ENCODE measurements around the gene P2RX5.
"Not testable (repeated sequence)": the region's sequence is repeated elsewhere in the genome, so short reads cannot be mapped to it uniquely, and the experiment has no call there.

The P2RX5 gene

GRCh38 chr17:3735515-3735914, 39.6 kb upstream of the P2RX5 start:
- peaks cover 46% of the 10 kb centered on the region for H3K4me1 ChIP-seq (ENCODE audit: control insufficient read depth, low read length)
- H3K27ac ChIP-seq (ENCODE audit: low read depth, low read length) = no peak overlapping the region
- no peaks in the 10 kb centered on the region for H3K9me2 ChIP-seq (replicated peaks; ENCODE audit: control insufficient read depth, low read length)
- TF ChIP-seq EZH2phosphoT487 (IDR thresholded peaks at IDR 0.05; ENCODE audit: borderline replicate concordance, low read length) (no peak), CTCF (IDR thresholded peaks at IDR 0.05; ENCODE audit: low read depth, low read length, poor library complexity, severe bottlenecking) (no peak)
- no peaks in the 10 kb centered on the region; the same call in 1 of the 2 replicates for H3K27me3 ChIP-seq (ENCODE audit: control insufficient read depth, low read length)
- H3K36me3 ChIP-seq (ENCODE audit: control insufficient read depth, low read length) = 0 out of 2 replicates have a peak, but pooled peaks cover 3% of the 10 kb centered on the region
- no peak overlapping the region for H3K4me3 ChIP-seq (ENCODE audit: low read length)
- H3F3A ChIP-seq (ENCODE audit: control insufficient read depth, insufficient read depth) = peaks cover 11% of the 10 kb centered on the region; the same call in 1 of the 2 replicates
- H4K20me1 ChIP-seq (ENCODE audit: control insufficient read depth, insufficient read depth, low read depth, low read length) = no peaks in the 10 kb centered on the region
- H3K4me2 ChIP-seq (ENCODE audit: low read length) = no peak overlapping the region
- no peaks in the 10 kb centered on the region for H3K9me3 ChIP-seq (ENCODE audit: control insufficient read depth, insufficient read depth, low read length)
- no peaks in the 10 kb centered on the region for H3K79me2 ChIP-seq (ENCODE audit: control insufficient read depth, low read length)

- H3F3A ChIP-seq (ENCODE audit: control insufficient read depth, insufficient read depth) = peaks cover 14% of the 10 kb centered on the region; the same call in 1 of the 2 replicates
- not testable (repeated sequence) for H3K27ac ChIP-seq (ENCODE audit: low read depth, low read length); H3K79me2 ChIP-seq (ENCODE audit: control insufficient read depth, low read length); H4K20me1 ChIP-seq (ENCODE audit: control insufficient read depth, insufficient read depth, low read depth, low read length); H3K9me2 ChIP-seq (replicated peaks; ENCODE audit: control insufficient read depth, low read length); H3K27me3 ChIP-seq (ENCODE audit: control insufficient read depth, low read length); H3K9me3 ChIP-seq (ENCODE audit: control insufficient read depth, insufficient read depth, low read length); H3K4me3 ChIP-seq (ENCODE audit: low read length); H3K4me2 ChIP-seq (ENCODE audit: low read length); H3K36me3 ChIP-seq (ENCODE audit: control insufficient read depth, low read length)
- H3K4me1 ChIP-seq (ENCODE audit: control insufficient read depth, low read length) = peaks cover 41% of the 10 kb centered on the region
Measured at GRCh38 chr17:3734911-3735276, 38.9 kb upstream of the P2RX5 start.

- Histone ChIP-seq H4K20me1 (ENCODE audit: control insufficient read depth, insufficient read depth, low read depth, low read length) (0 out of 2 replicates have a peak, but pooled peaks cover 5% of the 10 kb centered on the region), H3K36me3 (ENCODE audit: control insufficient read depth, low read length) (peaks cover 19% of the 10 kb centered on the region), H3K9me2 (replicated peaks; ENCODE audit: control insufficient read depth, low read length) (no peaks in the 10 kb centered on the region), H3K79me2 (ENCODE audit: control insufficient read depth, low read length) (peaks cover 23% of the 10 kb centered on the region), H3K4me2 (ENCODE audit: low read length) (peak overlapping the region; percentile 1; the same call in 1 of the 2 replicates), H3K4me1 (ENCODE audit: control insufficient read depth, low read length) (peaks cover 31% of the 10 kb centered on the region), H3K27ac (ENCODE audit: low read depth, low read length) (no peak overlapping the region), H3K4me3 (ENCODE audit: low read length) (no peak overlapping the region), H3F3A (ENCODE audit: control insufficient read depth, insufficient read depth) (peaks cover 10% of the 10 kb centered on the region; the same call in 1 of the 2 replicates), H3K27me3 (ENCODE audit: control insufficient read depth, low read length) (no peaks in the 10 kb centered on the region; the same call in 1 of the 2 replicates), H3K9me3 (ENCODE audit: control insufficient read depth, insufficient read depth, low read length) (no peaks in the 10 kb centered on the region)
- TF ChIP-seq EZH2phosphoT487 (IDR thresholded peaks at IDR 0.05; ENCODE audit: borderline replicate concordance, low read length) (no peak), CTCF (IDR thresholded peaks at IDR 0.05; ENCODE audit: low read depth, low read length, poor library complexity, severe bottlenecking) (peak; percentile 16)
Measured at GRCh38 chr17:3732210-3732621, 36.3 kb upstream of the P2RX5 start.

GRCh38 chr17:3730881-3731429, 35.0 kb upstream of the P2RX5 start:
- Histone ChIP-seq H3K4me2 (ENCODE audit: low read length) (peak overlapping the region; percentile 16; the same call in 1 of the 2 replicates), H3K9me2 (replicated peaks; ENCODE audit: control insufficient read depth, low read length) (no peaks in the 10 kb centered on the region), H4K20me1 (ENCODE audit: control insufficient read depth, insufficient read depth, low read depth, low read length) (peaks cover 9% of the 10 kb centered on the region; the same call in 1 of the 2 replicates), H3K36me3 (ENCODE audit: control insufficient read depth, low read length) (peaks cover 31% of the 10 kb centered on the region), H3K4me1 (ENCODE audit: control insufficient read depth, low read length) (peaks cover 44% of the 10 kb centered on the region), H3K79me2 (ENCODE audit: control insufficient read depth, low read length) (peaks cover 36% of the 10 kb centered on the region), H3F3A (ENCODE audit: control insufficient read depth, insufficient read depth) (peaks cover 10% of the 10 kb centered on the region; the same call in 1 of the 2 replicates), H3K4me3 (ENCODE audit: low read length) (no peak overlapping the region), H3K27ac (ENCODE audit: low read depth, low read length) (no peak overlapping the region), H3K9me3 (ENCODE audit: control insufficient read depth, insufficient read depth, low read length) (no peaks in the 10 kb centered on the region), H3K27me3 (ENCODE audit: control insufficient read depth, low read length) (no peaks in the 10 kb centered on the region)
- TF ChIP-seq EZH2phosphoT487 (IDR thresholded peaks at IDR 0.05; ENCODE audit: borderline replicate concordance, low read length) (no peak), CTCF (IDR thresholded peaks at IDR 0.05; ENCODE audit: low read depth, low read length, poor library complexity, severe bottlenecking) (no peak)

All from DOHH2 (cell line).